ENCODE data around the gene CENPA. TPM values are rescaled to one million over a fixed set of nuclear protein-coding genes. Genes with fewer than 3 reads are reported as not detected.

CENPA gene
- polyA plus RNA-seq, 1 experiment, result 9.3 TPM

DNA sequence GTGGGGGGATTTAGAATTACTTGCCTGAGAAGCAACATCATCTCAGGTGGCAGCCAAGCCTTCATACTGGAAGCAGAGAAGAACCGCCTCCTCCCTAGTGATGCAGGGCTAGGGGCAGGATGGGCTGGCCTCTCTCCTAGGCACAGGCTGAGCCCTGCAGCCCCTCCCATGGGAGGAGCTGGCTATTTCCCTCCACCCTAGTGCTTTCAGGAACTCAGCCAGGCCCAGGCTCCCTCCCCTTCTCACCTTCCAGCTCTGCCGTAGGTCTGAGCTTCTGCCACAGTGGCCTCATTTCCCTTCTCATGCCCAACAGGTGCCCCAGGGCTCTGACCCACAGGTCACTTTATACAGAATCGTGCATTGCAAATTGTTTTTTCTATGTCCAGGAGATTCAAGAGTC is 31.0 kb downstream of the CENPA start:
- DNase-seq (ENCODE audit: low read depth, low spot score), result no peak
- peaks cover 7% of the 10 kb centered on the region; the same call in 1 of the 2 replicates for H3K9me3 ChIP-seq (ENCODE audit: control insufficient read depth, insufficient read depth, low read length)
- CTCF ChIA-PET, result interaction anchor here (1.3 kb wide), 1 partner anchor 10 kb away, joined by 10 read pairs; no protein-coding TSS in a partner anchor

DNA sequence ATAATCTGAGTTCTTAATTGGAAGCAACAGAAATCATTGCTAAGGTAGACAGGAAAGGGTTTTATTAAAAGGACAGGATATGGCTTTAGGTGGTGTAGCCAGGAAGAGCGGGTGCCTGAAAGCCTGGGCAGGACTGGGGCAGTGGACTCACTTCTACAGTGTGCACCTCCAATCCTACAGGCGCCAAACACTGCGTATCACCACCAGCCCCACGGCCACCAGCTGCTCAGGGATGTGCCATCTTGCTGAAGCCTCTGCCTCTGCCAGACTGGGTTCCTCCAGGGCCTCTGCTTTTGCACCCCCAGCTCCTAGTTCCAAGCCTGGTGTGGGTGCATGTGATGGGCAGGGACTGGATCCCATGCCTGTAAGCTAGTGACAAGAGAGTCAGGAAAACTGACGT is 32.4 kb downstream of the CENPA start:
- Histone ChIP-seq H3K27me3 (ENCODE audit: control insufficient read depth, insufficient read depth, low read length) (peaks cover 13% of the 10 kb centered on the region), H3K27ac (ENCODE audit: low read depth, low read length) (no peak overlapping the region), H3K9me3 (ENCODE audit: control insufficient read depth, insufficient read depth, low read length) (peaks cover 7% of the 10 kb centered on the region; the same call in 1 of the 2 replicates), H3K4me3 (ENCODE audit: low read depth, low read length) (no peak overlapping the region)
- TF ChIP-seq, protein P1, sequence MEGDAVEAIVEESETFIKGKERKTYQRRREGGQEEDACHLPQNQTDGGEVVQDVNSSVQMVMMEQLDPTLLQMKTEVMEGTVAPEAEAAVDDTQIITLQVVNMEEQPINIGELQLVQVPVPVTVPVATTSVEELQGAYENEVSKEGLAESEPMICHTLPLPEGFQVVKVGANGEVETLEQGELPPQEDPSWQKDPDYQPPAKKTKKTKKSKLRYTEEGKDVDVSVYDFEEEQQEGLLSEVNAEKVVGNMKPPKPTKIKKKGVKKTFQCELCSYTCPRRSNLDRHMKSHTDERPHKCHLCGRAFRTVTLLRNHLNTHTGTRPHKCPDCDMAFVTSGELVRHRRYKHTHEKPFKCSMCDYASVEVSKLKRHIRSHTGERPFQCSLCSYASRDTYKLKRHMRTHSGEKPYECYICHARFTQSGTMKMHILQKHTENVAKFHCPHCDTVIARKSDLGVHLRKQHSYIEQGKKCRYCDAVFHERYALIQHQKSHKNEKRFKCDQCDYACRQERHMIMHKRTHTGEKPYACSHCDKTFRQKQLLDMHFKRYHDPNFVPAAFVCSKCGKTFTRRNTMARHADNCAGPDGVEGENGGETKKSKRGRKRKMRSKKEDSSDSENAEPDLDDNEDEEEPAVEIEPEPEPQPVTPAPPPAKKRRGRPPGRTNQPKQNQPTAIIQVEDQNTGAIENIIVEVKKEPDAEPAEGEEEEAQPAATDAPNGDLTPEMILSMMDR (IDR thresholded peaks at IDR 0.05; ENCODE audit: low read depth, low read length), result no peak
- ChIA-PET POLR2A (no interaction called here), CTCF (interaction anchor here (1.1 to 1.5 kb wide), 2 partner anchors 28 to 198 kb away, joined by 3 to 5 read pairs; no protein-coding TSS in a partner anchor)
- DNase-seq (ENCODE audit: low read depth, low spot score), result no peak

More for the DNA sequence above, 31.0 kb downstream of the CENPA start:
- TF ChIP-seq, protein P1 (IDR thresholded peaks at IDR 0.05; ENCODE audit: low read depth, low read length), result no peak
- no peak overlapping the region for H3K4me3 ChIP-seq (ENCODE audit: low read depth, low read length)
- H3K27ac ChIP-seq (ENCODE audit: low read depth, low read length), result no peak overlapping the region
- POLR2A ChIA-PET, result no interaction called here
- H3K27me3 ChIP-seq (ENCODE audit: control insufficient read depth, insufficient read depth, low read length), result peaks cover 16% of the 10 kb centered on the region

DNA sequence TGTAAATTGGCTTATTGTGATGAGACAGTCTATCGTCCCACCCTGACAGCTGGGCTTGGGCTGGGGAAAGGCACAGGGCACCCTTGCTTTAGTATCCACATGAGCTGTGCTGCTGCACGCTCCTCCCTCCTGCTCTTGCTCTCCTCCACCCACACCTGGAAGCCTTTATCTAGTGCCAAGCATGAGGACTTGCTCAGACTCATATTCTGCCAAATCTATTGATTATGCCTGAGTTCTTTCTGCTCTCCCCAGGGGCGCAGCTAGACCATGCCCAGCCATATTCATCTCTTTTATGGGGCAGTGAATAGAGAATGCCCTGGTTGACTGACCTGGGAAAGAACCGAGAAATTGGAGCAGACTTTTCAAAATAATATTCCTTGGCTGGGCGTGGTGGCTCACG is 33.1 kb downstream of the CENPA start:
- ChIA-PET CTCF (interaction anchor here (1.1 to 1.5 kb wide), 2 partner anchors 27 to 198 kb away, joined by 3 to 5 read pairs; no protein-coding TSS in a partner anchor), POLR2A (no interaction called here)
- DNase-seq (ENCODE audit: low read depth, low spot score), result no peak
- no peak overlapping the region for H3K27ac ChIP-seq (ENCODE audit: low read depth, low read length)
- H3K4me3 ChIP-seq (ENCODE audit: low read depth, low read length), result no peak overlapping the region
- peaks cover 6% of the 10 kb centered on the region; the same call in 1 of the 2 replicates for H3K9me3 ChIP-seq (ENCODE audit: control insufficient read depth, insufficient read depth, low read length)
- TF ChIP-seq, protein P1 (IDR thresholded peaks at IDR 0.05; ENCODE audit: low read depth, low read length), result no peak
- peaks cover 13% of the 10 kb centered on the region for H3K27me3 ChIP-seq (ENCODE audit: control insufficient read depth, insufficient read depth, low read length)

DNA sequence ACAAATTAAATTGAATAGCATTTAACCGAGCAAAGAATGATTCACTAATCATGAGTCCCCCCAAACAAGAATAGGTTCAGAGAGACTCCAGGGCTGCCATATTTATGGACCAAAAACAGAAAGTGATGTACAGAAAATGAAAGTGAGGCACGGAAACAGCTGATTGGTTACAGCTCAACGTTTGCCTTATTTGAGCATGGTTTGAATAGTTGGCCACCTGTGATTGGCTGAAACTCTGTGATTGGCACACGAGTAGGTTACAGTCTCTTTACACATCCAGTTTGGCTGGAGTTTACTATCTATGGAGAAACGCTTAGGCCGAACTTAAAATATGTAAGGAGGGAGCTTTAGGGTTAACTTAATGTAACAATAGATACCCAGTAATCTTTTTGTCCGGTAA is 35.1 kb downstream of the CENPA start:
- POLR2A ChIA-PET, result no interaction called here
- H3K9me3 ChIP-seq (ENCODE audit: control insufficient read depth, insufficient read depth, low read length), result no peaks in the 10 kb centered on the region; the same call in 1 of the 2 replicates
- no peak overlapping the region for H3K27ac ChIP-seq (ENCODE audit: low read depth, low read length)
- TF ChIP-seq, protein P1 (IDR thresholded peaks at IDR 0.05; ENCODE audit: low read depth, low read length), result no peak
- no peak overlapping the region for H3K4me3 ChIP-seq (ENCODE audit: low read depth, low read length)
- no peak for DNase-seq (ENCODE audit: low read depth, low spot score)
- peaks cover 13% of the 10 kb centered on the region for H3K27me3 ChIP-seq (ENCODE audit: control insufficient read depth, insufficient read depth, low read length)
- CTCF ChIA-PET, result interaction anchor here (1.0 kb wide), 1 partner anchor 196 kb away, joined by 3 read pairs; no protein-coding TSS in a partner anchor

DNA sequence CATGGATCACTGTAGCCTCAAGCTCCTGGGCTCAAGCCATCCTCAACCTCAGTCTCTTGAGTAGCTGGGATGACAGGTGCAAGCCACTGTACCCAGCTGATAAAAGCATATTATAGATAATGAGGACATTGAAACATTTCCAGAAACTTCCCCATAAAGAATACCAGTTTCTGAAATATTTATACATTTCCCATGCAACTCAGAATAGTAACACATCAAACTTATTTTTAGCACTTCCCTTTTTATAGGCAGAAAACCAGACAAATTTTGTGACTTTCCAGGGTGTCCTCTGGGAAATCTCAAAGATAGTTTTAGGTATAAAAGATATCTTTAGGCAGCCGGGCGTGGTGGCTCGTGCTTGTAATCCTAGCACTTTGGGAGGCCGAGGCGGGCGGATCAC is 37.0 kb downstream of the CENPA start:
- no peak overlapping the region for H3K4me3 ChIP-seq (ENCODE audit: low read depth, low read length)
- POLR2A ChIA-PET, result no interaction called here
- H3K9me3 ChIP-seq (ENCODE audit: control insufficient read depth, insufficient read depth, low read length), result no peaks in the 10 kb centered on the region
- CTCF ChIA-PET, result no interaction called here
- TF ChIP-seq, protein P1 (IDR thresholded peaks at IDR 0.05; ENCODE audit: low read depth, low read length), result no peak
- peaks cover 12% of the 10 kb centered on the region for H3K27me3 ChIP-seq (ENCODE audit: control insufficient read depth, insufficient read depth, low read length)
- no peak for DNase-seq (ENCODE audit: low read depth, low spot score)
- no peak overlapping the region for H3K27ac ChIP-seq (ENCODE audit: low read depth, low read length)

All from AG04450 (cell line).